ENCODE data around the gene OR2C1.

- TF ChIP-seq, protein P1, sequence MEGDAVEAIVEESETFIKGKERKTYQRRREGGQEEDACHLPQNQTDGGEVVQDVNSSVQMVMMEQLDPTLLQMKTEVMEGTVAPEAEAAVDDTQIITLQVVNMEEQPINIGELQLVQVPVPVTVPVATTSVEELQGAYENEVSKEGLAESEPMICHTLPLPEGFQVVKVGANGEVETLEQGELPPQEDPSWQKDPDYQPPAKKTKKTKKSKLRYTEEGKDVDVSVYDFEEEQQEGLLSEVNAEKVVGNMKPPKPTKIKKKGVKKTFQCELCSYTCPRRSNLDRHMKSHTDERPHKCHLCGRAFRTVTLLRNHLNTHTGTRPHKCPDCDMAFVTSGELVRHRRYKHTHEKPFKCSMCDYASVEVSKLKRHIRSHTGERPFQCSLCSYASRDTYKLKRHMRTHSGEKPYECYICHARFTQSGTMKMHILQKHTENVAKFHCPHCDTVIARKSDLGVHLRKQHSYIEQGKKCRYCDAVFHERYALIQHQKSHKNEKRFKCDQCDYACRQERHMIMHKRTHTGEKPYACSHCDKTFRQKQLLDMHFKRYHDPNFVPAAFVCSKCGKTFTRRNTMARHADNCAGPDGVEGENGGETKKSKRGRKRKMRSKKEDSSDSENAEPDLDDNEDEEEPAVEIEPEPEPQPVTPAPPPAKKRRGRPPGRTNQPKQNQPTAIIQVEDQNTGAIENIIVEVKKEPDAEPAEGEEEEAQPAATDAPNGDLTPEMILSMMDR (conservative IDR thresholded peaks at IDR 0.05 in 1 of 2, IDR thresholded peaks at IDR 0.05 in 1 of 2; ENCODE audit: low read depth in 1 of 2, low read length in 2 of 2), result no peak
- no peak for TF ChIP-seq EZH2 (IDR thresholded peaks at IDR 0.05; ENCODE audit: low read length, missing control alignments)
Measured at GRCh38 chr16:3347586-3347985, 8.1 kb upstream of the OR2C1 start.

All from fibroblast of lung (primary cell).